Psoas muscle (tissue), 8 donors: ENCODE measurements around the gene ERC2. TPM values are rescaled to one million over a fixed set of nuclear protein-coding genes. Genes with fewer than 3 reads are reported as not detected.

Source experiments
- ATAC-seq, 4 donors: fragments of 200-7000 bp; cut with Tn5 transposase; one replicate each; pipeline ENCODE4 v1.9.1; 2020; ENCODE audit warnings: moderate library complexity in 3 of 4, mild to moderate bottlenecking in 2 of 4
- DNase-seq, 2 donors: peaks; one replicate each; pipeline ENCODE4 v3.0.0-alpha.2; 2020
- H3K27ac ChIP-seq: fragments of 200-600 bp; one replicate; pipeline ENCODE4 v1.8.0; 2022
- H3K27me3 ChIP-seq, 3 donors: fragments of 200-600 bp in 1 of 3; one replicate each; pipeline versions ENCODE4 v1.6.1 to v1.8.0; 2013 to 2022; ENCODE audit warnings: low read length in 2 of 3, mild to moderate bottlenecking in 2 of 3, moderate library complexity in 1 of 3; ENCODE audit not compliant: insufficient read depth in 3 of 3
- H3K36me3 ChIP-seq, 2 donors: fragments of 200-600 bp in 1 of 2; one replicate each; pipeline versions ENCODE4 v1.6.1 to v1.8.0; 2013 to 2022; ENCODE audit warnings: low read depth in 1 of 2, mild to moderate bottlenecking in 1 of 2, moderate library complexity in 1 of 2; ENCODE audit not compliant: insufficient read depth in 1 of 2
- H3K4me1 ChIP-seq: fragments of 200-600 bp; one replicate; pipeline ENCODE4 v1.8.0; 2022
- H3K4me3 ChIP-seq: fragments of 200-600 bp; one replicate; pipeline ENCODE4 v1.8.0; 2022; ENCODE audit warnings: mild to moderate bottlenecking
- H3K9me3 ChIP-seq: fragments of 200-600 bp; one replicate; pipeline ENCODE4 v1.8.0; 2022
- CTCF ChIP-seq: fragments of 200-600 bp; IDR thresholded peaks from one replicate; pipeline ENCODE4 v1.8.0; 2022; ENCODE audit warnings: antibody characterized with exemption
- WGBS, 3 donors: extraction: QIAGEN DNeasy Blood & Tissue Kit; methylation state at CpG; one replicate each; pipeline versions ENCODE4 v1.1.6 to v1.1.7; 2013; 5-methylcytosine and 5-hydroxymethylcytosine counted together
- intact Hi-C, 2 donors: fragments of 100-400 bp; cut with DNase I; formaldehyde crosslinking; loops; one replicate each; pipeline versions ENCODE4 v1.11.0 to v1.14.2; 2022
- polyA plus RNA-seq, 3 donors: library from polyadenylated mRNA; stranded (reverse); fragments of 200-250 nt; gene quantifications; one replicate each; pipeline ENCODE4 v1.2.3, GENCODE V29; 2013
- total RNA-seq, 4 donors: library from RNA; stranded (reverse); fragmentation: NEBNext Ultra II Directional in 2 of 4; extraction: Animal tissue kit (Norgen Biotek cat#: 25700) in 2 of 4; gene quantifications; one replicate each; pipeline versions ENCODE4 v1.2.1 to v1.2.4, GENCODE V29; 2021 to 2023
- donor health status: healthy with polysubstance abuse.
- donor health status: DM: no; HTN: no; CAD: no; lungs with moderate emphysema.
- donor health status: Bipolar disorder and iron deficiency.
- donor health status: healthy.
- donor health status: DM: yes; HTN: yes; CAD: no.
- donor health status: DM: no; HTN: no; CAD: no.
- donor health status: DM: no; HTN: no; CAD: no.
- donor health status: DM: yes; HTN: yes; CAD: no.

The ERC2 gene
- total and polyA plus RNA-seq, 7 donors: 0.04 to 0.15 TPM; not detected in 5

GRCh38 chr3:55795296-55795695, 673.0 kb downstream of the ERC2 start:
- H3K4me1 ChIP-seq: no peaks in the 10 kb centered on the region
- no peak for TF ChIP-seq CTCF
- DNase-seq (no peak), ATAC-seq (no peak)
- no peak overlapping the region for H3K27ac ChIP-seq
- no peaks in the 10 kb centered on the region for H3K9me3 ChIP-seq
- WGBS, 3 donors: 61 to 65% (median 63%) methylated on average over 6 of the region's 6 CpGs
- H3K4me3 ChIP-seq: no peak overlapping the region
- intact Hi-C loops: no loop called here
- H3K27me3 ChIP-seq: no peaks in the 10 kb centered on the region
- no peaks in the 10 kb centered on the region for H3K36me3 ChIP-seq

GRCh38 chr3:55792742-55793141, 675.5 kb downstream of the ERC2 start:
- WGBS, 3 donors: 73 to 77% (median 75%) methylated on average over 2 of the region's 2 CpGs
- Histone ChIP-seq H3K36me3 (no peaks in the 10 kb centered on the region), H3K27ac (no peak overlapping the region), H3K4me3 (no peak overlapping the region), H3K4me1 (no peaks in the 10 kb centered on the region), H3K9me3 (no peaks in the 10 kb centered on the region), H3K27me3 (no peaks in the 10 kb centered on the region)
- no peak for DNase-seq
- no peak for TF ChIP-seq CTCF
- intact Hi-C loops: no loop called here
- no peak for ATAC-seq

GRCh38 chr3:55792009-55792408, 676.3 kb downstream of the ERC2 start:
- Histone ChIP-seq H3K27ac (no peak overlapping the region), H3K4me3 (no peak overlapping the region), H3K4me1 (no peaks in the 10 kb centered on the region), H3K36me3 (no peaks in the 10 kb centered on the region), H3K9me3 (no peaks in the 10 kb centered on the region), H3K27me3 (no peaks in the 10 kb centered on the region)
- no peak for ATAC-seq
- intact Hi-C loops: no loop called here
- WGBS, 3 donors: 84 to 93% (median 90%) methylated on average over 1 of the region's 1 CpG
- TF ChIP-seq CTCF: no peak
- no peak for DNase-seq

GRCh38 chr3:55790596-55791350, 677.5 kb downstream of the ERC2 start:
- Histone ChIP-seq H3K4me3 (no peak overlapping the region), H3K4me1 (no peaks in the 10 kb centered on the region), H3K36me3 (no peaks in the 10 kb centered on the region), H3K27me3 (no peaks in the 10 kb centered on the region), H3K27ac (no peak overlapping the region), H3K9me3 (no peaks in the 10 kb centered on the region)
- intact Hi-C loops: no loop called here
- no peak for ATAC-seq
- DNase-seq: no peak
- no peak for TF ChIP-seq CTCF
- 87 to 91% (median 88%) methylated on average over 3 of the region's 3 CpGs for WGBS, 3 donors

GRCh38 chr3:55789516-55789915, 678.8 kb downstream of the ERC2 start:
- ATAC-seq (no peak), DNase-seq (no peak)
- no peak overlapping the region for H3K27ac ChIP-seq
- H3K9me3 ChIP-seq: no peaks in the 10 kb centered on the region
- TF ChIP-seq CTCF: no peak
- no peaks in the 10 kb centered on the region for H3K4me1 ChIP-seq
- no peaks in the 10 kb centered on the region for H3K36me3 ChIP-seq
- H3K4me3 ChIP-seq: no peak overlapping the region
- 57 to 59% (median 58%) methylated on average over 2 of the region's 2 CpGs for WGBS, 3 donors
- intact Hi-C loops: no loop called here
- no peaks in the 10 kb centered on the region for H3K27me3 ChIP-seq
